OCI-LY7 (cell line): ENCODE measurements around the gene CALR. TPM values are rescaled to one million over a fixed set of nuclear protein-coding genes. Genes with fewer than 3 reads are reported as not detected.

Experiments used
- BruUV-seq: library from RNA; stranded (reverse); fragments of 400-500 nt; replicated peaks from 2 replicates; lab custom pipeline; 2021; lab: Mats Ljungman, UMichigan
- CTCF ChIA-PET: fragments of 300-600 bp; sonication (Branson Sonifier 250); formaldehyde crosslinking; loops from one replicate; lab custom pipeline; 2022; ENCODE audit warnings: antibody characterized with exemption; ENCODE audit not compliant: unreplicated experiment; lab: Charles Lee
- POLR2A ChIA-PET: fragments of 300-600 bp; sonication (Branson Sonifier 250); formaldehyde crosslinking; loops from one replicate; lab custom pipeline; 2022; ENCODE audit warnings: antibody characterized with exemption; lab: Charles Lee
- DNase-seq: peaks from one replicate; pipeline ENCODE4 v3.0.0-alpha.2; 2015; ENCODE audit warnings: low spot score
- H2AFZ ChIP-seq: fragments of 200-600 bp; sonication (generic), shearing (Covaris generic); 2 replicates; pipeline ENCODE4 v1.6.1; 2014; ENCODE audit warnings: mild to moderate bottlenecking, antibody characterized with exemption, low read length, moderate library complexity
- H3K27ac ChIP-seq: fragments of 200-600 bp; sonication (generic); 2 replicates; pipeline ENCODE4 v1.5.1; 2014; ENCODE audit warnings: mixed run types, low read depth, mild to moderate bottlenecking, moderate library complexity, low read length, inconsistent platforms; ENCODE audit not compliant: poor library complexity, severe bottlenecking
- H3K36me3 ChIP-seq: fragments of 200-600 bp; sonication (generic); 2 replicates; pipeline ENCODE4 v1.6.1; 2014; ENCODE audit warnings: mild to moderate bottlenecking, antibody characterized with exemption, low read length, moderate library complexity, mixed read lengths; ENCODE audit not compliant: insufficient read depth
- H3K4me1 ChIP-seq: fragments of 200-600 bp; sonication (generic); 2 replicates; pipeline ENCODE4 v1.5.1; 2014; ENCODE audit warnings: mild to moderate bottlenecking, low read length; ENCODE audit not compliant: insufficient read depth, poor library complexity, severe bottlenecking
- H3K4me2 ChIP-seq: fragments of 200-600 bp; sonication (generic); 2 replicates; pipeline ENCODE4 v1.6.1; 2014; ENCODE audit warnings: mild to moderate bottlenecking, low read length
- H3K4me3 ChIP-seq: fragments of 200-600 bp; sonication (generic); 2 replicates; pipeline ENCODE4 v1.5.1; 2014; ENCODE audit warnings: mild to moderate bottlenecking, low read depth, low read length; ENCODE audit not compliant: poor library complexity, severe bottlenecking
- H3K79me2 ChIP-seq: fragments of 200-600 bp; sonication (generic); 2 replicates; pipeline ENCODE4 v1.6.1; 2016; ENCODE audit warnings: low read depth, mild to moderate bottlenecking, low read length, moderate library complexity, mixed read lengths; ENCODE audit not compliant: insufficient read depth
- H3K9me2 ChIP-seq: fragments of 200-600 bp; sonication (generic); 2 replicates; pipeline ENCODE4 v1.6.1; 2016; ENCODE audit warnings: mild to moderate bottlenecking, low read length, mixed read lengths; ENCODE audit not compliant: insufficient read depth
- H3K9me3 ChIP-seq: fragments of 200-600 bp; sonication (generic); 2 replicates; pipeline ENCODE4 v1.6.1; 2014; ENCODE audit warnings: mild to moderate bottlenecking, mixed run types, low read length, mixed read lengths
- H4K20me1 ChIP-seq: fragments of 200-600 bp; sonication (generic); 2 replicates; pipeline ENCODE4 v1.6.1; 2014; ENCODE audit warnings: mild to moderate bottlenecking, antibody characterized with exemption, low read length, moderate library complexity, mixed read lengths; ENCODE audit not compliant: insufficient read depth
- EZH2phosphoT487 ChIP-seq: fragments of 200-600 bp; sonication (generic); IDR thresholded peaks from 2 replicates; pipeline ENCODE4 v1.6.1; 2018; ENCODE audit warnings: low read depth, borderline replicate concordance, mild to moderate bottlenecking, mixed run types, antibody characterized with exemption, low read length, moderate library complexity, mixed read lengths
- intact Hi-C: fragments of 100-400 bp; cut with micrococcal nuclease; formaldehyde crosslinking; loops from one replicate; pipeline ENCODE4 v1.10.0; 2022; ENCODE audit not compliant: unreplicated experiment
- total RNA-seq, 2 experiments: library from RNA; depleted of rRNA in 1 of 2; stranded (reverse); fragments of >200 nt in 1 of 2; shearing (Covaris generic) in 1 of 2; gene quantifications; 2 replicates each; pipeline ENCODE4 v1.2.3, GENCODE V29; 2014 to 2022
- TF ChIP-seq, protein P1 (sequence below): fragments of 200-600 bp; sonication (generic); conservative IDR thresholded peaks from 2 replicates; pipeline ENCODE4 v1.5.1; 2014; ENCODE audit warnings: mild to moderate bottlenecking, antibody characterized with exemption, low read length, moderate library complexity, mixed read lengths

Gene CALR
- total RNA-seq, 2 experiments from 2014 or later, result 581 to 1,039 TPM

DNA sequence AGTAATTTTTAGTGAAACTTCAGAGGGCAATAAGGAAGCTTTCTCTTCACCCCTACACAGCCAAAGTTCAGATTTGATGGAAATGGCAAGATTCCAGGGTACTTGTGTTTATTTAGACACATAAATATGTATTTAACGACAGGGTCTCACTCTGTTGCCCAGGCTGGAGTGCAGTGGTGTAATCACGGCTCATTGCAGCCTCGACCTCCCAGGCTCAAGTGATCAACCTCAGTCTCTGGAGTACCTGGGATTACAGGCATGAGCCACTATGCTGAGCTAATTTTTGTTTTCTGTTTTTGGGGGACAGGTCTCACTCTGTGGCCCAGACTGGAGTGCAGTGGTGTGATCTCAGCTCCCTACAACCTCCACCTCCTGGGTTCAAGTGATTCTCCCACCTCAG is 17.4 kb upstream of the CALR start:
- CTCF ChIA-PET, result no interaction called here
- peaks cover 12% of the 10 kb centered on the region for H3K4me1 ChIP-seq
- intact Hi-C loops, result no loop called here
- no peak overlapping the region for H3K4me2 ChIP-seq
- H2AFZ ChIP-seq, result no peak overlapping the region
- DNase-seq, result no peak
- no peaks in the 10 kb centered on the region for H3K79me2 ChIP-seq
- H3K36me3 ChIP-seq, result peaks cover 50% of the 10 kb centered on the region
- peak overlapping the region; percentile 21 for H3K27ac ChIP-seq
- H3K9me3 ChIP-seq, result no peaks in the 10 kb centered on the region
- no peak overlapping the region for H3K4me3 ChIP-seq
- no peaks in the 10 kb centered on the region for H4K20me1 ChIP-seq
- BruUV-seq, result no TSS peak
- H3K9me2 ChIP-seq, result no peaks in the 10 kb centered on the region
- TF ChIP-seq, protein P1, sequence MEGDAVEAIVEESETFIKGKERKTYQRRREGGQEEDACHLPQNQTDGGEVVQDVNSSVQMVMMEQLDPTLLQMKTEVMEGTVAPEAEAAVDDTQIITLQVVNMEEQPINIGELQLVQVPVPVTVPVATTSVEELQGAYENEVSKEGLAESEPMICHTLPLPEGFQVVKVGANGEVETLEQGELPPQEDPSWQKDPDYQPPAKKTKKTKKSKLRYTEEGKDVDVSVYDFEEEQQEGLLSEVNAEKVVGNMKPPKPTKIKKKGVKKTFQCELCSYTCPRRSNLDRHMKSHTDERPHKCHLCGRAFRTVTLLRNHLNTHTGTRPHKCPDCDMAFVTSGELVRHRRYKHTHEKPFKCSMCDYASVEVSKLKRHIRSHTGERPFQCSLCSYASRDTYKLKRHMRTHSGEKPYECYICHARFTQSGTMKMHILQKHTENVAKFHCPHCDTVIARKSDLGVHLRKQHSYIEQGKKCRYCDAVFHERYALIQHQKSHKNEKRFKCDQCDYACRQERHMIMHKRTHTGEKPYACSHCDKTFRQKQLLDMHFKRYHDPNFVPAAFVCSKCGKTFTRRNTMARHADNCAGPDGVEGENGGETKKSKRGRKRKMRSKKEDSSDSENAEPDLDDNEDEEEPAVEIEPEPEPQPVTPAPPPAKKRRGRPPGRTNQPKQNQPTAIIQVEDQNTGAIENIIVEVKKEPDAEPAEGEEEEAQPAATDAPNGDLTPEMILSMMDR, result no peak
- TF ChIP-seq EZH2phosphoT487, result no peak
- POLR2A ChIA-PET, result interaction anchor here (0.9 to 2.1 kb wide), 3 partner anchors 22 to 184 kb away, joined by 3 to 5 read pairs (median 3); partner anchors contain the start of genes GCDH and GET3

GRCh38 chr19:12922959-12923358 is 15.4 kb upstream of the CALR start:
- no TSS peak for BruUV-seq

More at GRCh38 chr19:12922959-12923358, 15.4 kb upstream of the CALR start:
- ChIA-PET CTCF (no interaction called here), POLR2A (no interaction called here)
- H3K4me3 ChIP-seq, result no peak overlapping the region
- H3K9me3 ChIP-seq, result no peaks in the 10 kb centered on the region
- intact Hi-C loops, result no loop called here
- TF ChIP-seq, protein P1, result no peak
- no peak for TF ChIP-seq EZH2phosphoT487
- no peak for DNase-seq
- H2AFZ ChIP-seq, result no peak overlapping the region
- H3K79me2 ChIP-seq, result no peaks in the 10 kb centered on the region
- H3K36me3 ChIP-seq, result peaks cover 66% of the 10 kb centered on the region
- no peaks in the 10 kb centered on the region for H4K20me1 ChIP-seq
- H3K4me1 ChIP-seq, result peaks cover 12% of the 10 kb centered on the region
- no peak overlapping the region for H3K4me2 ChIP-seq
- H3K27ac ChIP-seq, result no peak overlapping the region
- no peaks in the 10 kb centered on the region for H3K9me2 ChIP-seq
